NCI-H187 treated with DMSO at 0.1 percent for 48 hours (cell line): ENCODE data around the gene PARVA.

Source experiments
- DNase-seq: peaks from one replicate; lab custom pipeline; 2025; lab: John Stamatoyannopoulos, UW

The PARVA gene

DNA sequence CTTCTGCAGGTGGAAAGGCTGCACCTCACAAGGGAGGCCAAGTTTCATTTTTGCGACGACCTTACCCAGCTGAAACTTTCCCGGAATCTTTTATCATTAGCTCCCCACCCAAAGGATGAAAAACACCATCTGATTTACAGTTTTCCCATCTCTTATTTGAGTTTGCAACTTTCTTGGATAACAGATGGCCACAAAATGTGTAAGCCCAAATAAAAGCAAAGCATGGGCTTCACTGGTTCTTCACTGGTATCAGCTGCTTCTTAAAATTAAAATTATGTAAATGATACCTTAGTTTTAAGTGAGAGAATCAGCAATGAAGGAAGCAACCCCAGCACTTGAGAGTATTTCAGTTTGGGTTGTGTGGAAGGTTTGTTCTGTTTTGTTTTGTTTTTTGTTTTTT lies 55.8 kb downstream of the PARVA start:
- DNase-seq: no peak

DNA sequence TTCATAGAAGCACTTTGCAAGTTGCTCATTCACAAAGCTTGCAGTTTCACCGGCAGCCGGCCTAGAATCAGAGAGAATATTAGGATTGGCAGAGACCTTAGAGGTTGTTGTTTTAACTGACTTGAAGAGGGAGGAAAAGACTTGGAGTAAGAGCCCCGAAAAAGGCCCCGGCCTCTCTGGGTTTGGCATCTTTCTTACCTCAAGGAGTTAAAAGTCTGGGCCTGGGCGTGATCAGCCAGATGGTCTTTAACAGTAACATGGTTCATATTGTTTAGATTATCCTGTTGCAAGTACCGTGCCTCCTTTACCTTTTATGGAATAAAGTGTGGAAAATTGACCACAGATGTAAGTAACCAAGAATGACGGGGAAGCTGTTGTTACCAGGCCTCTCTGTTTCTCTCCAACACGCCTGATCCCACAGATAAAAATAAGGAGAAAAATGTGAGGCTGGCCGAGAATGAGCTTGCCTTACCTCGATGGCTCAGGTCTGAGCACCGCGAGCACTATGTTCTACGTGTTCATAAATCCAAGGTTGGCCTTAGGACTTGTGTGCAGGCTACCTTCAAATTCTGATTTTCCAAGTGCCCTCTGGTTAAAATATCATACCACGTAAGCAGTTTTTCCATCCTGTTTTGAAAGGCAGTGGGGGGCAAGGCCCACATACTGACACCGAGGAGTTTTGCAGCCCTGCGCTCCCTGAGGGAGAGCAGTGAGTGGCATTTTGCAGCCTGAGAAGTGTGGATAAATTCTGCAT lies 56.4 kb downstream of the PARVA start:
- no peak for DNase-seq

DNA sequence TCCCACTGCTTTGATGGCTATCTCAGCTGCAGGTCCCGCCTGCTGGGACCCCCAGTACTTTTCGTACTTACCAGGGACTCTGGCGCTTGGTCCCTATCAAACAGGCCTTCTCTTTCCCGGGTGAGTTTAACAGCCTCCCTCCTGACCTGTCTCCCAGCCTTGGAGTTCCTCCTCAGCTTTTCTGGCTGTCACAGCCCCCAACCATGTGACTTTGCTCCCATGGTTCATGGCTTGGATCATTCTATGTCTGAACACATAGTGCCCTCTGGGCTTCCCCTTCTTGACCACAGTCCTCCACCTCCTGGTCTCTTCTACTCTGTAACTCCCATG lies 56.9 kb downstream of the PARVA start:
- DNase-seq: no peak

DNA sequence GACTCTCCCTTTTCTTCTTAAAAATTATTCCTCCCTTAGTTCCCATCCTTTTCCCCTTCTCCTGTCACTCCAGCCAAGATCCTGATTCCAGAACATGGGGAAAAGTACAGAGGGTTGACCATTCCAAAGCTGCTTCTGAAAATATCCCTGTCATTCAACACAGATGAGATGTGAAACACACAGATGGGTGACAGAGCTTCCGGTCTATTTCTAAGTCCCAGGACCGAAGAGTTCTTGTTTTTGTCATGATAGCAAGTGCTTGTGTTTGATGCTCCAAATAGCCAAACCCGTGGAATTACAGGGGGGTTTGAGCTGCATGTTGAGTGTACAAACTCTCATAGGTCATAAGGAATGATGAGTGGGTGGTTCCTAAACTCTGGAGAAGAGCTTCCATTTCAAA lies 57.9 kb downstream of the PARVA start:
- DNase-seq: no peak

- DNase-seq: no peak
Observed at GRCh38 chr11:12436266-12436665, 58.9 kb downstream of the PARVA start.

- DNase-seq: no peak
Observed at GRCh38 chr11:12438291-12438690, 60.9 kb downstream of the PARVA start.

DNA sequence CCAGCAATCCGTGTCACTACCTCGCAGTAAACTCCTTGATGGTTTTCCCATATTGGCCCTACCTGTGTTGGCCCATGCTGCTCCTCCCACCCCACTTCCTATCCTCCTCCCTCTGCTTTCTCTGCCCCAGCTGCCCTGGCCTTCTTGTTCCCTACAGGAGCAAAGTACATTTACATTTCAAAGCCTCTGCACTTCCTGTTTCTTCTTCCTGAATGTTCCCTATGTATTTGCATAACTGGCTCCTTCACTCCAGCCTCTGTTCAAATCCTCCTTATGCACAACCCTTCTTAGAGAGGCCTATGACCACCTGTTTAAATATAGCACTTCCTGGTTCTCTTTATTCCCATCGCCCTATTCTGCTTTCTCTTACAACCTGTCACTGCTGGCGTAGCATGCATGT lies 62.2 kb downstream of the PARVA start:
- DNase-seq: no peak

GRCh38 chr11:12440565-12440964 lies 63.2 kb downstream of the PARVA start:
- DNase-seq: no peak

DNA sequence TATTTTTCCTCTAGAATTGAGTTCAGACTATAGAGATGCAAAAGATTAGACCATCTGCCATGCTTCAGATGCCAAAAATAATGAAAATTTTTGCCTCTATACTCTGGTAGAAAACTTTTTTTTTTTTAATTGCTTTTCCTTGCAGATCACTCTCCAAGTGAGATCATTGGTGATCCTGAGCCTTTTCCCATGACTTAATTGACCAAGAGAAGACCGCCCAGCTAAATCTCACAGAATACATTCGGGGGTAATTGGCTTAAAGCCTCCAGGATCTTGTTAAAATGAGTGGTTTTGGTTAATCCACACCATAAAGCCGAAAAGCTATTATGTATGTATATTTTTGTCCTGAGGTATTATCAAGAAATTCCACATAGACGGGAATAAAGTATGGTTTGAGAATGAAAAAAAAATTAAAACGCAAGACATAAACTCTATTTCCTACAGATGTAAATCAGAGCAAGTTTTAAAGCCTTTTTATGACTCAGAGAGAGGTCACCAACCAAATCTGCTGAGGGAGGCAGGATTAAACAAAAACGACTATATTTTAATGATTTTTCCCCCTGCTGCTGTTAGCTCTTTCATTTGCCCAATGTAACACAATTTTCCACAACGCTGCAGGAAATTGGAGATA lies 64.0 kb downstream of the PARVA start:
- DNase-seq: no peak

DNA sequence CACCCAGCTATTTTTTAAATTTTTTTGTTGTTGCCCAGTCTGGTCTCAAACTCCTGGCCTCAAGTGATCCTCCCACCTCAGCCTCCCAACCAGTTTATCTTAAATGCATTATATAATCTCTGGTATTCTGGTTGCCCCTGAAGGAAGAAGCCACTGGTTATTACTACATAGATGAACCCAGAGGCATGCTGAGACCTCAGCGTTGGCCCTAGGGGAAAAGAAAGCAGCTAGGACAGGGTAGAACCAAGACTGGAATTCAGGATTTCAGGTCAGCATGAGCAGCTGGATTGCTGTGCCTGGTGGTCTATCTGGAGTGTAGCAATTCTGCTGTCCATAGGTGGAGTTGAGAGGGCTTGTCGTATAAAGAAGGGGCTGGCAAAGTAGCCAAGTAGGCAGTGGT lies 67.2 kb downstream of the PARVA start:
- no peak for DNase-seq

DNA sequence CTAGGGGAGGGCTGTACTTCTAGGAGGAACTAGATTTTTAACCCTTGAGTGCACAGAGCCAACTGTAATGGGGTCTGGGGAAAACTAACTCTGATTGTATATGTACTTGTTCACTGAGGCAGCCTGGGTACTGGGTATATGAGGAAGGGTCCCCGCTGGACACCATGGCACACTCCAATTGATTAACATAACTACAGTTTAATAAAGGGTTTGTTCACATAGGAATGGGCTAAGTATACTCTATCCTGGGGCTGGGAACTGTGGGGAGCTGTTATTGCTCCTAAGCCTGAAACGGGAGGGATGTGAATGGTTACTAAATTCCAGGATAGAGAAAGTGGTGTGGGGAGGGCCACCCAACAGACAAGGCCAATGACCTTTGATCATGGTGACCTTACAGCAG lies 67.6 kb downstream of the PARVA start:
- no peak for DNase-seq

DNA sequence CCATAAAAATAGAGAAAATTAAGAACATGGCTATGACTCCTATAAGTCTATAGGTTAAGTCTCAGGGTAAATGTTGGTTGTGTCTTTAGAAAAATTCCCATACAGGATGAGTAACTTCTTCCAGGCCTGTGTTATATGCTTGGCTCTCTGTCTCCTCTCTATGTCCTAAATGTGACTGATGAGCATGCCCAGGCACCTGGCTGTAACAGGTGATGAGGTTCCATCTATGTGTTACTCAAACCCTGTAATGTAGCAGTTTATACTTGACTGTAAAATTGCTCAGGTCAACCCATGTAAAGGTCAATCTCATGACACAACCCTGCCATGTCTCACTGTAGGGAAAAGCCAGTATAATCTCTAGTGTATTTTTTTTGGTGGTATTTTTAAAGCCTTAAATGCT lies 69.5 kb downstream of the PARVA start:
- no peak for DNase-seq

DNA sequence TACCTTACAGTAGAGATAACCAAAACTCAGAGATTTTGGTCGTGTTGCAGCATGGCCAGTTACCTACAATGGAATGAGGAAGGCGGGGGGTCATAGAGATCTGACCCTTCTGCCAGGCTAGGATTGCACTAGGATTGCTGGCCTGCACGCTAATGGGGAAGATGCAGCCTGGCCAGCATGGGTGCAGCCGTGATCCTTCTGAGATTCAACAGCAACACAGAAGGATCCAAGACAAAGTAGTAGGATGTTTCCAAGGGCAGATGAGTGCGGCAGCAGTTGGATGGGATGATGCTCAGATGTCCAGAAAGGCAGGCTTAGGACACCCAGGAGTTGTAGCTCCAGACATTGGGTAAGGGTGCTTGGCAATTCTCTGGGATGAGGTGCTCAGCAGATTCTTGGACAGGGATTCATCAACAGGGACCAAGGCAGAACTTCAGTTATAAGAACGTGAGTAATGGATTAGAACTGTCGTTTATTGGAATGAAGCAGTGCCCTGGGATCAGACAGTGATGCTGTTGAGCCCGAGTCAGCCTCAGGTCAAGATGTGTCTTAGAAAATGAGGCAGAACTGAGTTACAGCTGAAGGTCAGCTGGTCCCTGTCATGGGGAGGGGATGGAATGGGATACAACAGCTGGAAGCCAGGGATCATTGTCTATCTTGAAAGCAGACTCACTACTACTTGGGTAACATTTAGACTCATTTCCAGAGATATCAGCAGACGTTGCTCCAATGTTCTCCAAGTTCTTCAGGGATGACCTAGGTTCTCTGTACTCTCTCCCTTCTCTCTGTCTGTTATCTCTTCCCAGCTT lies 71.0 kb downstream of the PARVA start:
- DNase-seq: no peak

GRCh38 chr11:12449961-12450715 lies 72.8 kb downstream of the PARVA start:
- DNase-seq: no peak

DNA sequence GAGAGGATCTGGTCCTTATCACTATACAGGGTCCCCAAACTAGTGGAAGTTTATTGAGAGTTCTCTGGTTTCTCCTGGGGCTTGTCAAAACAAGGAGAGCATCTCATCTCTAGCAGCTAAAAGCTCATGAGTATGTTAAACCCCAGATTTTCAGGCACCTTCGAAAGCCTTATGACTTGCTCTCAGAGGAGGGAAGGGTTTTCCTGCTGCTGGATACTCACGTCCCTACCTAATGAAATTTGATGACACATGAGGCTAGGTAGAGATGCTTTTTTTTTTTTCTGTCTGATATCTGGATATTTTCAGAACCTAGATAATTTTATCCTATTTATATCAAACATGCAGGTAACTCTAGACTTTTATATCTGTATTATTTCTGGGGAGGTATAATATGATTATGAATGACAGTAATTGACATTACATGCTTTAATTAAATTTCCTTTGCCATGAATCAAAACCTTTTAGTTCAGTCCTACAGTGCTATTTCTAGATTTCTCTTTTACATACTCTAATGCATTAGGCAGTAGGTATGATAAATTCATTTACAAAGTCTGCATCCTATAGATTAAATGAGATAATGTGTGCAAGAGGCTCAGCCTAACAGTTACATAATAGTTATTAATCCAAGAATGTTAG lies 73.9 kb downstream of the PARVA start:
- no peak for DNase-seq

DNA sequence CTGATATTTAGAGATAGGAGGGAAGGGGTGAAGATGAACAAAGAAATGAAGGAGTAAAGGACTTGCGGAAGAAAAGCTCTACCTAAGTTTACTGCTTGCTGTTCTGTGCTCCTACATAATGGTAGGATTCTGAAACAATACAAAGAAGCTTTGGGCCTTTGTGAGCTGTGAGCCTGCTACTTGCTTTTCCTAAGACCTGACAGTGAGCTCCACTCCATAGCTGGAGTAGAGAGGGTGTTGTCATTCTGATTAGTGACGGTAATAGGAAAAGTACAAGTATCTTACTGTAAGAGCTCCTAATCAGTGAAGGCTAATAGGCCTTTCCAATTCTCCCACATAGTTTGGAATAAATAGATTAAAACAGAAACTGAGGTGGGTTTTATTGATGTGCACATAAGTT lies 75.9 kb downstream of the PARVA start:
- DNase-seq: no peak

GRCh38 chr11:12454782-12455181 lies 77.4 kb downstream of the PARVA start:
- DNase-seq: no peak

DNA sequence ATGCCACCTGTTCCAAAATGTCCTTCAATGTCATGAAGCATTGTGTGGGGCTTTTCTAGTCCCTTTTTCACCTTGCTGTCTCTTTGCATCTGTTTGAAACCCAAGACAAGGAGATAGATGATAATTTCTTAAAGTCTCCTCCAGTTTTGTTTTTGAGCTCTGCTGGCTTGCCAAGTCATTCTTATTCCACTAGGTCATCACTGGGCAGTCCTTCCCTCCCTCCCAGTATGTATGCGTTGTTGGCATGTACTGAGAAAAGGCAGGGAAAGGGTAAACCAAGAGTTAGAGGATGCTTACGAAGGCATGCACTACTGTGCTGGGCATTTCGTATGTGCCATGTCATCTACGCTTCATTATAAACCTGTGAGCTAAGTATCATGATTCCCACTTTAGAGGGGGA lies 78.6 kb downstream of the PARVA start:
- DNase-seq: no peak

GRCh38 chr11:12456651-12457579 lies 79.5 kb downstream of the PARVA start:
- DNase-seq: no peak

- DNase-seq: no peak
Observed at GRCh38 chr11:12458042-12458441, 80.7 kb downstream of the PARVA start.

- DNase-seq: no peak
Observed at GRCh38 chr11:12459374-12459773, 82.0 kb downstream of the PARVA start.
